GM23248 (cell line): ENCODE results near the gene C1QTNF1.

Source experiments
- EZH2 ChIP-seq: fragments of 200-600 bp; sonication (generic); IDR thresholded peaks from 2 replicates; pipeline ENCODE4 v1.6.1; 2018; ENCODE audit warnings: antibody characterized with exemption, mild to moderate bottlenecking; ENCODE audit not compliant: insufficient read depth, poor library complexity, severe bottlenecking
- EZH2phosphoT487 ChIP-seq: fragments of 200-600 bp; sonication (generic); IDR thresholded peaks from 2 replicates; pipeline ENCODE4 v1.6.1; 2018; ENCODE audit warnings: antibody characterized with exemption, moderate library complexity, mild to moderate bottlenecking, low read depth; ENCODE audit not compliant: insufficient read depth

GRCh38 chr17:79050551-79050950 lies 26.6 kb downstream of the C1QTNF1 start:
- TF ChIP-seq EZH2phosphoT487 = no peak
- TF ChIP-seq EZH2 = no peak
